Mesenchymal stem cell (in vitro differentiated cells and primary cell): ENCODE measurements around the gene CCDC88B.

Source experiments
- DNase-seq: peaks from one replicate; pipeline ENCODE4 v3.0.0-alpha.2; 2013
- H2AFZ ChIP-seq: one replicate; pipeline ENCODE4 v1.6.1; 2013; ENCODE audit warnings: low read depth, mild to moderate bottlenecking, control low read depth, inconsistent platforms, low read length, moderate library complexity
- H2AK5ac ChIP-seq: 2 replicates; pipeline ENCODE4 v1.6.1; 2013; ENCODE audit warnings: low read length, moderate library complexity, mild to moderate bottlenecking, inconsistent platforms; ENCODE audit not compliant: severe bottlenecking
- H2BK120ac ChIP-seq: one replicate; pipeline ENCODE4 v1.6.1; 2013; ENCODE audit warnings: low read depth, mild to moderate bottlenecking, inconsistent platforms, low read length, moderate library complexity
- H2BK12ac ChIP-seq, 2 experiments: one replicate each; pipeline ENCODE4 v1.6.1; 2013; ENCODE audit warnings: inconsistent platforms in 2 of 2, low read length in 2 of 2, mild to moderate bottlenecking in 2 of 2, moderate library complexity in 2 of 2, control low read depth in 1 of 2
- H2BK15ac ChIP-seq: one replicate; pipeline ENCODE4 v1.6.1; 2013; ENCODE audit warnings: mild to moderate bottlenecking, low read depth, inconsistent platforms; ENCODE audit not compliant: poor library complexity, severe bottlenecking
- H2BK5ac ChIP-seq: 2 replicates; pipeline ENCODE4 v1.6.1; 2013; ENCODE audit warnings: low read depth, mild to moderate bottlenecking, low read length, control low read depth, inconsistent platforms; ENCODE audit not compliant: poor library complexity, severe bottlenecking
- H3K14ac ChIP-seq, 2 experiments: one replicate each; pipeline ENCODE4 v1.6.1; 2013; ENCODE audit warnings: inconsistent platforms in 2 of 2, low read length in 2 of 2, control low read depth in 1 of 2, mild to moderate bottlenecking in 1 of 2, moderate library complexity in 1 of 2
- H3K18ac ChIP-seq, 2 experiments: one replicate each; pipeline ENCODE4 v1.6.1; 2013; ENCODE audit warnings: inconsistent platforms in 2 of 2, low read length in 2 of 2, control low read depth in 1 of 2, low read depth in 1 of 2, mild to moderate bottlenecking in 1 of 2
- H3K23ac ChIP-seq, 2 experiments: one replicate each; pipeline ENCODE4 v1.6.1; 2013; ENCODE audit warnings: inconsistent platforms in 2 of 2, low read length in 2 of 2, mild to moderate bottlenecking in 2 of 2, moderate library complexity in 2 of 2, control low read depth in 1 of 2
- H3K27ac ChIP-seq: 2 replicates; pipeline ENCODE4 v1.5.1; 2013; ENCODE audit warnings: mild to moderate bottlenecking, moderate library complexity, low read length, control low read depth, inconsistent platforms; ENCODE audit not compliant: poor library complexity, severe bottlenecking
- H3K27me3 ChIP-seq, 2 experiments: 2 replicates each; pipeline versions ENCODE4 v1.6.1 to v1.7.0; 2013; ENCODE audit warnings: low read length in 2 of 2, mild to moderate bottlenecking in 2 of 2, moderate library complexity in 2 of 2, control low read depth in 1 of 2, inconsistent platforms in 1 of 2; ENCODE audit not compliant: control insufficient read depth in 1 of 2, insufficient read depth in 1 of 2
- H3K36me3 ChIP-seq, 2 experiments: 2 replicates each; pipeline versions ENCODE4 v1.6.1 to v1.7.0; 2013; ENCODE audit warnings: low read length in 2 of 2, control low read depth in 1 of 2, inconsistent platforms in 1 of 2, low read depth in 1 of 2, mild to moderate bottlenecking in 1 of 2; ENCODE audit not compliant: insufficient read depth in 2 of 2, control insufficient read depth in 1 of 2
- H3K4ac ChIP-seq, 2 experiments: one replicate each; pipeline ENCODE4 v1.6.1; 2013; ENCODE audit warnings: inconsistent platforms in 2 of 2, low read length in 2 of 2, mild to moderate bottlenecking in 2 of 2, moderate library complexity in 2 of 2, control low read depth in 1 of 2, low read depth in 1 of 2
- H3K4me1 ChIP-seq: 2 replicates; pipeline ENCODE4 v1.6.1; 2013; ENCODE audit warnings: low read depth, low read length, control low read depth; ENCODE audit not compliant: control insufficient read depth, insufficient read depth
- H3K4me2 ChIP-seq: 2 replicates; pipeline ENCODE4 v1.6.1; 2013; ENCODE audit warnings: low read length, mild to moderate bottlenecking, inconsistent platforms; ENCODE audit not compliant: poor library complexity, severe bottlenecking
- H3K4me3 ChIP-seq, 2 experiments: 2 replicates each; pipeline versions ENCODE4 v1.5.1 to v1.7.0; 2013; ENCODE audit warnings: low read length in 2 of 2, mild to moderate bottlenecking in 2 of 2, control low read depth in 1 of 2, low read depth in 1 of 2; ENCODE audit not compliant: insufficient read depth in 1 of 2
- H3K79me1 ChIP-seq: replicated peaks from 2 replicates; pipeline ENCODE4 v1.6.1; 2013; ENCODE audit warnings: mild to moderate bottlenecking, control low read depth, low read length, inconsistent platforms; ENCODE audit not compliant: poor library complexity, severe bottlenecking
- H3K9ac ChIP-seq: 2 replicates; pipeline ENCODE4 v1.7.0; 2013; ENCODE audit warnings: mild to moderate bottlenecking, low read length, moderate library complexity
- H3K9me3 ChIP-seq: 2 replicates; pipeline ENCODE4 v1.7.0; 2013; ENCODE audit warnings: mild to moderate bottlenecking, low read length; ENCODE audit not compliant: control insufficient read depth
- H4K8ac ChIP-seq: one replicate; pipeline ENCODE4 v1.6.1; 2013; ENCODE audit warnings: inconsistent platforms, mild to moderate bottlenecking, low read length, moderate library complexity
- H4K91ac ChIP-seq: one replicate; pipeline ENCODE4 v1.6.1; 2013; ENCODE audit warnings: mild to moderate bottlenecking, low read length, inconsistent platforms
- WGBS: methylation state at CpG from one replicate; pipeline ENCODE4 v1.1.7; 2013; ENCODE audit warnings: mixed read lengths; 5-methylcytosine and 5-hydroxymethylcytosine counted together

The CCDC88B gene

DNA sequence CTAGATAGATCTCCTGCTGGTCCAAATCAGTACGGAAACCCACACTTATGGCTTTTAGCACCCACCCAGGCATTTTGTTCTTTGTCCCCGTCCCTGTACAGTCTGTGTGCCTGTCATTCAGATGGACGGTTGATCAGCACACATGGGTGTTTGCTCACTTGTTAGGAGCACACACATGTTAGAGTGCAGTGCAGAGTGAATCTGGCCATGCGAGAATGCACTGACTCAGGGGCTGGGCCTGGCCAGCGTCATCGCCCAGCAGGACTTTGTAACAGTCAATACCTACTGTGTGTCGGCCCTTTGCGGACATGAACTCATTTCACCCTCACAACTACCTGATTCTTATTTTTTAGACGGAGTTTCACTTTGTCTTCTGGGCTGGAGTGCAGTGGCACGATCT, 22.3 kb downstream of the CCDC88B start:
- peaks cover 58 to 59% of the 10 kb centered on the region in 2 experiments for H3K36me3 ChIP-seq
- no peak overlapping the region for H4K8ac ChIP-seq
- no peak overlapping the region for H2BK5ac ChIP-seq
- H3K27me3 ChIP-seq, result no peaks in the 10 kb centered on the region
- no peak overlapping the region for H3K18ac ChIP-seq
- H2BK15ac ChIP-seq, result no peak overlapping the region
- H2AFZ ChIP-seq, result no peak overlapping the region
- no peak overlapping the region for H3K4me2 ChIP-seq
- H3K14ac ChIP-seq, result no peak overlapping the region
- no peak overlapping the region for H3K27ac ChIP-seq
- H3K9ac ChIP-seq, result no peak overlapping the region
- no peak overlapping the region for H3K4me3 ChIP-seq
- H3K4me1 ChIP-seq, result peaks cover 33% of the 10 kb centered on the region
- no peak overlapping the region for H2BK12ac ChIP-seq
- H4K91ac ChIP-seq, result no peak overlapping the region
- WGBS, result 99% methylated on average over 10 of the region's 10 CpGs
- no peak overlapping the region for H3K4ac ChIP-seq
- no peaks in the 10 kb centered on the region for H3K9me3 ChIP-seq
- H3K79me1 ChIP-seq, result peaks cover 43% of the 10 kb centered on the region
- no peak overlapping the region for H2BK120ac ChIP-seq
- no peak overlapping the region for H2AK5ac ChIP-seq
- no peak for DNase-seq
- no peak overlapping the region for H3K23ac ChIP-seq

DNA sequence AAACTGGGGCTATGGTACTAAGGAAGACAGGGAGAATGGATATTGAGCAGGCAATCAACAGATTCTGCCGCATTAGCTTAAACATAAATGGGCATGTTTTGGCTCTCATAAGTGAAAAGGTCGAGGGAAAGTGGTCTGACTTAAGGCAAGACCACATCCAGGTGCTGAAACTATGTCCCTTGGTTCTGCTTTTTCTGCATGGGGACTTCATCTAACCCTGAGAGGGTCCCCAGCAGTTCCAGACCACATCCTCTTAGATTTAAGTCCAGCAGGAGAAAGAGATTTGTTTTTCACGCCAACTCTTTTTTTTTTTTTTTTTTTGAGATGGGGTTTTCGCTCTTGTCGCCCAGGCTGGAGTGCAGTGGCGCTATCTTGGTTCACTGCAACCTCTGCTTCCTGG, 24.4 kb downstream of the CCDC88B start:
- H3K36me3 ChIP-seq, result peaks cover 70 to 77% of the 10 kb centered on the region in 2 experiments
- no peak overlapping the region for H3K4ac ChIP-seq
- no peaks in the 10 kb centered on the region for H3K27me3 ChIP-seq
- no peak overlapping the region for H3K9ac ChIP-seq
- H3K14ac ChIP-seq, result no peak overlapping the region
- H3K23ac ChIP-seq, result no peak overlapping the region
- H3K27ac ChIP-seq, result no peak overlapping the region
- H3K9me3 ChIP-seq, result no peaks in the 10 kb centered on the region
- H3K4me3 ChIP-seq, result no peak overlapping the region
- H4K91ac ChIP-seq, result no peak overlapping the region
- peaks cover 49% of the 10 kb centered on the region for H3K79me1 ChIP-seq
- H2AFZ ChIP-seq, result no peak overlapping the region
- WGBS, result 100% methylated on average over 6 of the region's 6 CpGs
- H2BK15ac ChIP-seq, result no peak overlapping the region
- no peak overlapping the region for H2AK5ac ChIP-seq
- H2BK120ac ChIP-seq, result no peak overlapping the region
- DNase-seq, result no peak
- peaks cover 16% of the 10 kb centered on the region for H3K4me1 ChIP-seq
- no peak overlapping the region for H3K4me2 ChIP-seq
- H2BK12ac ChIP-seq, result no peak overlapping the region
- no peak overlapping the region for H2BK5ac ChIP-seq
- no peak overlapping the region for H4K8ac ChIP-seq
- no peak overlapping the region for H3K18ac ChIP-seq

DNA sequence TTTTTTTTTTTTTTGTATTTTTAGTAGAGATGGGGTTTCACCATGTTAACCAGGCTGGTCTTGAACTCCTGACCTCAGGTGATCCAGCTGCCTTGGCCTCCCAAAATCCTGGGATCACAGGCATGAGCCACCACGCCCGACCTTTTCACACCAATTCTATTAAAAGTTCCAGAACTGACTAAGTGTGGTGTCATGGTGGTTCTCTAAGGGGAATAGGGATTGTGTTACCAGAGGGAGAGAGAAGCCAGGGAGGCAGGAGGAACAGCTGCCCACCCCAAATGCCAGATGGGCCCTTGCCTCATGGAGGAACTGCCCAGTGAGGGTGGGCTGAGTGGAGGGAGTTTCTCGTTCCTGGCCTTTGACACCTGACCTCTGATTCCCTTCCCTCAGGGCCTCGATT, 24.9 kb downstream of the CCDC88B start:
- no peak overlapping the region for H2BK120ac ChIP-seq
- H3K27ac ChIP-seq, result no peak overlapping the region
- 70% methylated on average over 2 of the region's 4 CpGs for WGBS
- H4K8ac ChIP-seq, result no peak overlapping the region
- no peak overlapping the region for H2BK15ac ChIP-seq
- H3K23ac ChIP-seq, result no peak overlapping the region
- no peaks in the 10 kb centered on the region for H3K9me3 ChIP-seq
- H3K4me1 ChIP-seq, result peaks cover 12% of the 10 kb centered on the region
- H2BK12ac ChIP-seq, result no peak overlapping the region
- H3K36me3 ChIP-seq, result peaks cover 74 to 80% of the 10 kb centered on the region in 2 experiments
- no peaks in the 10 kb centered on the region for H3K27me3 ChIP-seq
- no peak overlapping the region for H3K4me3 ChIP-seq
- H3K18ac ChIP-seq, result no peak overlapping the region
- H3K4me2 ChIP-seq, result no peak overlapping the region
- H3K4ac ChIP-seq, result no peak overlapping the region
- DNase-seq, result no peak
- no peak overlapping the region for H3K14ac ChIP-seq
- H2BK5ac ChIP-seq, result no peak overlapping the region
- no peak overlapping the region for H4K91ac ChIP-seq
- no peak overlapping the region for H3K9ac ChIP-seq
- H3K79me1 ChIP-seq, result peaks cover 49% of the 10 kb centered on the region
- H2AFZ ChIP-seq, result no peak overlapping the region
- no peak overlapping the region for H2AK5ac ChIP-seq

- H3K14ac ChIP-seq, result no peak overlapping the region
- H3K36me3 ChIP-seq, result peaks cover 67 to 79% of the 10 kb centered on the region in 2 experiments
- no peak overlapping the region for H3K23ac ChIP-seq
- no peak overlapping the region for H3K18ac ChIP-seq
- no peak overlapping the region for H2AFZ ChIP-seq
- no peak overlapping the region for H3K27ac ChIP-seq
- no peak overlapping the region for H3K4ac ChIP-seq
- no peak overlapping the region for H2AK5ac ChIP-seq
- no peak overlapping the region for H2BK120ac ChIP-seq
- peaks cover 34% of the 10 kb centered on the region for H3K79me1 ChIP-seq
- no peak overlapping the region for H3K9ac ChIP-seq
- no peak for DNase-seq
- no peak overlapping the region for H2BK5ac ChIP-seq
- no peak overlapping the region for H2BK12ac ChIP-seq
- H3K9me3 ChIP-seq, result no peaks in the 10 kb centered on the region
- peaks cover 2% of the 10 kb centered on the region for H3K4me1 ChIP-seq
- no peak overlapping the region for H2BK15ac ChIP-seq
- no CpG with 5 or more reads among the region's 1 CpG for WGBS
- H3K4me2 ChIP-seq, result no peak overlapping the region
- H4K8ac ChIP-seq, result no peak overlapping the region
- no peaks in the 10 kb centered on the region for H3K27me3 ChIP-seq
- H3K4me3 ChIP-seq, result no peak overlapping the region
- H4K91ac ChIP-seq, result no peak overlapping the region
These were observed 26.7 kb downstream of the CCDC88B start for GRCh38 chr11:64366751-64367150.
